GM12801 (cell line): ENCODE data around the gene HDHD3.

Experiments used
- TF ChIP-seq, protein P1 (sequence below): IDR thresholded peaks from one replicate; pipeline ENCODE4 v1.5.1; 2011; ENCODE audit warnings: control low read depth; ENCODE audit not compliant: insufficient read length; ENCODE audit errors: extremely low read depth

The HDHD3 gene

DNA sequence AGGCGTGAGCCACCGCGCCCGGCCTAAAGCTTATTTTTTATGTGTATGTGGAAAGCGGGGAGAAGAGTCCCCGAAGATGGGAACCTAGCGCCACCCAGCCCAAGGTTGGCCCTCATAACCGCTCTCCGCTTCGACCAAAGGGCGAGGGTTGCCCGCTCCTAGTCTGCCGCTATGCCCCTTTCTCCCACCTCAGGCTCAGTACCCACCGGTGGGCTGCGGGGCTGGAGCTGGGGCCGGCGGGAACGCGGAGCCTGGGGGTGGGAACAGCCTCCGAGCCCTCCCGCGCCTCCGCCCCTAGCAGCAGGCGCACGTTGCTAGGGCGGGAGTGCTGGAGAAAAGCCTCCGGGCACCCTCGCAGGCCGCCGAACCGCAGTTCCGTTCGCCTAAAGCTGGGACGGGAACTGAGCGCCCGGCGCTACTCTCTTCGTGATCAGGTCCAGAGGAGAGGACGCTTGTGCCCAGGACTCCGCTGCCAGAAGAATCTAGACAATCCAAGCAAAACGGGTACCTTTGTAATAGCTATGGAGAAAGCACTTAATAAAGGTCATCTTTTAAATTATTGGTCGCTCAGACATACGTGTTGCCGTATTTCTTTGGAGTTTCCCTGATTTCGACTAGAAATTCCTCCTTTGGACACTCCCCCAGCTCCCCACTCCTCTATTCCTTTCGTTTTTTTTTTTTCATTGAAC lies 36.6 kb downstream of the HDHD3 start, which contains the start of gene WDR31:
WDR31 (minus strand) TSS at position 265 of the 689 bp plus-strand sequence. CDS start 8,253 bp downstream, outside the sequence.
- TF ChIP-seq, protein P1, sequence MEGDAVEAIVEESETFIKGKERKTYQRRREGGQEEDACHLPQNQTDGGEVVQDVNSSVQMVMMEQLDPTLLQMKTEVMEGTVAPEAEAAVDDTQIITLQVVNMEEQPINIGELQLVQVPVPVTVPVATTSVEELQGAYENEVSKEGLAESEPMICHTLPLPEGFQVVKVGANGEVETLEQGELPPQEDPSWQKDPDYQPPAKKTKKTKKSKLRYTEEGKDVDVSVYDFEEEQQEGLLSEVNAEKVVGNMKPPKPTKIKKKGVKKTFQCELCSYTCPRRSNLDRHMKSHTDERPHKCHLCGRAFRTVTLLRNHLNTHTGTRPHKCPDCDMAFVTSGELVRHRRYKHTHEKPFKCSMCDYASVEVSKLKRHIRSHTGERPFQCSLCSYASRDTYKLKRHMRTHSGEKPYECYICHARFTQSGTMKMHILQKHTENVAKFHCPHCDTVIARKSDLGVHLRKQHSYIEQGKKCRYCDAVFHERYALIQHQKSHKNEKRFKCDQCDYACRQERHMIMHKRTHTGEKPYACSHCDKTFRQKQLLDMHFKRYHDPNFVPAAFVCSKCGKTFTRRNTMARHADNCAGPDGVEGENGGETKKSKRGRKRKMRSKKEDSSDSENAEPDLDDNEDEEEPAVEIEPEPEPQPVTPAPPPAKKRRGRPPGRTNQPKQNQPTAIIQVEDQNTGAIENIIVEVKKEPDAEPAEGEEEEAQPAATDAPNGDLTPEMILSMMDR = no peak

DNA sequence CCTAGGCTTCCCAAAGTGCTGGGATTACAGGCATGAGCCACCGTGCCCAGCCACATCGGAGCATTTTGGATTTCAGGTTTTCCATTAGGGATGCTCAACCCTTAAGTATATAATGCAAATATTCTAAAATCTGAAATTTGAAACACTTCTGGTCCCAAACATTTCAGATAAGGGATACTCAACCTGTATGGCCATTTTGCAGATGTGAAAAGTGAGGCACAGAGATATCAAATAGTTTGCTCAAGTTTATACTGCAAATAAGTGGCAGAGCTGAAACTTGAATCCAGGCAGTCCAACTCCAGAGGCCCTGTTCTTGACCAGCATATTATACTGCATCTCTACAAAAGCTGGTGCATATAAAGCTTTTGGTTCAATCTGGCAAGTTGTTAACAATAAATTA lies 39.1 kb downstream of the HDHD3 start:
- TF ChIP-seq, protein P1 = no peak

DNA sequence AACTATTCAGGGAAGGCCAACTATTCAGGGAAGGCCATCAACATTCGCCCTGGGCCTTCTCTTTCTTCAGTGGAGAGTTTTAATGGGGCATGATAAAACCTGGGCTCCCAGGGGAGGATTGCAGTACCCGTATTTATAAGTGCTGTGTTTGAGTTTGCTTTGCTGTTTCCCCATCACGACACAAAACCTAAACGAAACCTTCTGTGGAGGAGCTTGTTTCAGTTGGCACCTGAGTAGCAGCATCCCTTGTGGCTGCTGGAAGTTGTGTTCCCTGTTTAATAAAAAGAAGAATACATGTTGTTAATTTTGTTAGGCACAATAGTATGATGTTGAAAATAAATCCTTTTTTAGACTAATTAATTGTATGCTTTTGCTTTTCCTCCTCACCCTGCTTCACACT lies 45.0 kb downstream of the HDHD3 start:
- TF ChIP-seq, protein P1 = no peak

DNA sequence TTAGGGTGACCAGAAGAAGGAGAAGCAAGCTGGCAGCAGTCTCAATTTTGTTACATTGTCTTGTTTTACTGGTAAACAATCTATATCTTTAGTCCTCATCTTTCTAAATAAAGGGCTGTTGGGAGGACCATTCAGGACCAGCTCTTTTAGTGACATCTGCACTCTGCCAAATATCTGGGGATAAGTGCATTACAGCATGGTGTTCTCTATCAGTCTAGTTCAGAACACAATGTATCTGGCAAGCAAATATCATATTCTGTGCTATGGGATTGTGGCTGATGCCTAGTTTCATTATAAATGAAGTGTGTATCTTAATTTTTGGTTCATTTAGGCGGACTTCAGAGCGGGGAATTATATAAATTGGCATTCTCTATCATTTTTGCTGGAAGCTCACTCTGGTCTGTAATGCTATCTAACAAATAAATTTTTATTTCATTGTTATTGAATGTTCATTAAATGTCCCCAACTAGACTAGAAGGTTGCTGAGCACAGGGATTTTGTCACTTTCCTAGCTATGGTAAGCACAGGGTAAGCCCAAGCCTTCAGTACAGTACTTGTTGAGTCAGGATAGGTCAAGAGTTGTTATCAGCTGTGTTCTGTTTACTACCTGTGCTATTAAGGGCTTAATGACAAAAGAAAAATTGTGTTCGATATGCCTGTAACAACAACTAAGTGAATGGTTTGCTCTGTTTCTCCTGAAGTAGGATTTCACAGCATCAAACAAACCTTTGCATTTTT lies 48.6 kb downstream of the HDHD3 start:
- TF ChIP-seq, protein P1 = no peak

DNA sequence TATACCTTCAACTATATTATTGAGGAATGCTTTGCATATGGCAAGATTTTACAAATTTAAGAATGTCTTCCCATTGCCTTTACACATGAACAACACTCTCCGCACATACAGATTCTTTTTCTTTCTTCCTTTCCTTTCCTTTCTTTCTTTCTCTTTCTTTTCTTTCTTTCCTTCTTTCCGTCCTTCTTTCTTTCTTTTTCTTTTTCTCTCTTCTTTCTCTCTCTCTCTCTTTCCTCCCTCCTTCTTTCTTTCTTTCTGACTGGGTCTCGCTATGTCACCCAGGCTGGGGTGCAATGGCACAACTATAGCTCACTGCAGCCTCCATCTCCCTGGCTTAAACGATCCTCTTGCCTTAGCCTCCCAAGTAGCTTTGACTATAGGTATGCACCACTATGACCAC lies 50.6 kb downstream of the HDHD3 start:
- TF ChIP-seq, protein P1 = no peak
